AG10803 (cell line): ENCODE data around the gene FRS3.
A peak's percentile ranks its signal among the peaks of the same experiment; 100 is the strongest.

Source experiments
- DNase-seq: peaks from one replicate; pipeline ENCODE4 v3.0.0; 2010; ENCODE audit warnings: low read depth
- H3K4me3 ChIP-seq: 2 replicates; pipeline ENCODE4 v1.5.1; 2011; ENCODE audit warnings: mild to moderate bottlenecking, low read length, control low read depth
- TF ChIP-seq, protein P1 (sequence below): conservative IDR thresholded peaks from 2 replicates; pipeline ENCODE4 v1.5.1; 2011; ENCODE audit warnings: mild to moderate bottlenecking, low read length, control low read depth, inconsistent platforms

FRS3 gene

DNA sequence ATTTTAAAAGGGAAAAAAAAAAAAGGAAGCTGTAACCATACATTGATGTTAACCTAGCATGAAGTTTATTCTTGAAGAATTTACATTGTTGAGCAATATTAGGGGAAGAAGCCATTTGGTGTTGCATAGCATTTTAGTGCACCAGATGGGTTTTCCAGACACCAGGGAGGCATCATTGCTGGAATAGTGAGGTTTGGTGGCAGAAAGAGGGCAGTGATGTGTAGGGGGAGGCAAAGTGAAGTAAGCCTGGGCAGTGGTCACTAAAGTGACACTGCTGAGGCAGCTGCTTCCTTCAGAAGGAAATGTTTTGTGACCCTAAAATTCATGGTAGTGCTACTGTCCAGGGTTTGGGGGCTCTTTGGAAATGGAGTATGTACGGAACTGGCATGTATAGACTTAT, 10.3 kb upstream of the FRS3 start:
- TF ChIP-seq, protein P1, sequence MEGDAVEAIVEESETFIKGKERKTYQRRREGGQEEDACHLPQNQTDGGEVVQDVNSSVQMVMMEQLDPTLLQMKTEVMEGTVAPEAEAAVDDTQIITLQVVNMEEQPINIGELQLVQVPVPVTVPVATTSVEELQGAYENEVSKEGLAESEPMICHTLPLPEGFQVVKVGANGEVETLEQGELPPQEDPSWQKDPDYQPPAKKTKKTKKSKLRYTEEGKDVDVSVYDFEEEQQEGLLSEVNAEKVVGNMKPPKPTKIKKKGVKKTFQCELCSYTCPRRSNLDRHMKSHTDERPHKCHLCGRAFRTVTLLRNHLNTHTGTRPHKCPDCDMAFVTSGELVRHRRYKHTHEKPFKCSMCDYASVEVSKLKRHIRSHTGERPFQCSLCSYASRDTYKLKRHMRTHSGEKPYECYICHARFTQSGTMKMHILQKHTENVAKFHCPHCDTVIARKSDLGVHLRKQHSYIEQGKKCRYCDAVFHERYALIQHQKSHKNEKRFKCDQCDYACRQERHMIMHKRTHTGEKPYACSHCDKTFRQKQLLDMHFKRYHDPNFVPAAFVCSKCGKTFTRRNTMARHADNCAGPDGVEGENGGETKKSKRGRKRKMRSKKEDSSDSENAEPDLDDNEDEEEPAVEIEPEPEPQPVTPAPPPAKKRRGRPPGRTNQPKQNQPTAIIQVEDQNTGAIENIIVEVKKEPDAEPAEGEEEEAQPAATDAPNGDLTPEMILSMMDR: no peak
- no peak overlapping the region for H3K4me3 ChIP-seq
- no peak for DNase-seq

DNA sequence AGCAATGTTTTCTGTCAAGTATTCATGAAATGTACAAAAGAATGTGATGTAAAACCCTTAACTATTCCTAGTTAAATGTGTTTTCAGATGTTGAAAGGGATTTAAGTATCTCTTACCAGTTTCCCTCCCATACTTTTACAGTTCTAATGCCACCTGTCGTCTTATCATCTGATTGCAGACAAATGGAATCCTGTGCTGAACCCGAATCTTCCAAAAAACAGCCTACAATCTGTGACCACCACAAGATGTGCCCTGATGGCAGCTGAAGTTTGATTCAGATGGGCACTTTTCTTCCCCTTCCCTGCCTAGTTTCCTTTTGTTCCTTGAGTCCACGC, 9.7 kb upstream of the FRS3 start:
- H3K4me3 ChIP-seq: no peak overlapping the region
- TF ChIP-seq, protein P1: no peak
- no peak for DNase-seq

DNA sequence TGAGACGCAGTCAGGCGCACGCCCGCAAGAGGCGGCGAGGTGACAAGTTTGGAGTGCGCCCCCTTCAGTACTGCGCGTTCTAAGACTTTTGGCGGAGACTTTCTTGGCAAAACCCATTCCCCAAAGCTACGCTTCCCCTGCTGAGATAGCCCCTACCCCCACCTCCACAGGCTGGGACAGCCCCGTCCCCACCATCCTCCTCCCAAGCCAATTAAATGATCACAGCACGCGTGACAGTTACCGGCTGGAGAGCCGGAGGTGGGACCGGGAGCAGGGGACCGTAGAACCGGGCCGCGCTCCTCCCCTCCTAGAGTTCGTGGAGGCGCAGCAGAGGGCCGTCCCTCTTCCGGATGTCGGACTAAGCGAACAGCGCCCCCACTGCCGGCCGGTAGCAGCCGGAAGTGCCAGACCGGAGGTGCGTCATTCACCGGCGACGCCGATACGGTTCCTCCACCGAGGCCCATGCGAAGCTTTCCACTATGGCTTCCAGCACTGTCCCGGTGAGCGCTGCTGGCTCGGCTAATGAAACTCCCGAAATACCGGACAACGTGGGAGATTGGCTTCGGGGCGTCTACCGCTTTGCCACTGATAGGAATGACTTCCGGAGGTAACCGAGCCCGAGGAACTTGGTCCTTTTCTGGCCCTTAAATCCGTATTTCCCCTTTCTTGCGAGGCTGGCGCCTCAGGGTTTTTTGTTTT, 7.7 kb upstream of the FRS3 start, which contains the start of gene TOMM6:
TSS of gene TOMM6 (plus strand) at position 476 of the 699 bp plus-strand sequence. CDS start at position 480, 4 bp downstream.
- TF ChIP-seq, protein P1: peak; percentile 65
- DNase-seq: peak; percentile 93
- H3K4me3 ChIP-seq: peak within 1 kb of the TSS; percentile 99

DNA sequence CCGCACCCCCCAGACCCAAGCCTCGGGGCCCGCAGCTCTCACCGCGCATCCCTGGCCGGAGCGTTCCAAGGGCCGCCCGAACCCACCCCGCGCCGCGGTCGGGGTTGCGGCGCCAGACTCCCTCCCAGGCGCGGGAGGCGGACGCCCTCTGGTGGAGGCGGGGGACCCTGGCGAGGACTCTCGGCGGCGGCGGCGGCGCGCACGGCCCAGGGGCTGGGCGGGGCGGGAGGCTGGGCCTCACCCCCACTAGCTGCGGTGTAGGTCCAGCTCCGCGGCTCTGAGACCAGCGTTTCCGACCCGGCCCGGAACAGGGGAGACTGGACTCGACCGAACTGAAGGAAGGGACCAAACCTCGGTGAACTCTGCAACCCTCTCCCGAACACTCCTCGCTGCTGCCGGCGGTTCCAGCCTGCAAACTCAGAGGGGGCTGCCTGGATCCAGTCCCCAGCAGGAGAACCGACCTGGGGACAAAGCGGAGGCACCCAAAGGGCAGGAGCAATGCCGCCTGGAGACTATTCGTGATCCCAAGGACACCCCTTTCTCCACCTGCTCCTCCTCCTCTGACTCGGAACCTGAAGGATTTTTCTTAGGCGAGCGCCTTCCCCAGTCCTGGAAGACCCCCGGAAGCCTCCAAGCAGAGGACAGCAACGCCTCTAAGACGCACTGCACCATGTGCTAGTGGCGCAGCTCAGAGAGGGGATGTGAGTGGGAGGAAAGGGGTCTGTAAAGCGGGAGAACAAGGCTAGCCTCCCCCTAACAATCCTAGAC, 6.9 kb upstream of the FRS3 start:
- TF ChIP-seq, protein P1: peak; percentile 41; the same call in 1 of the 2 replicates
- peak overlapping the region; percentile 99 for H3K4me3 ChIP-seq
- DNase-seq: peak; percentile 73

DNA sequence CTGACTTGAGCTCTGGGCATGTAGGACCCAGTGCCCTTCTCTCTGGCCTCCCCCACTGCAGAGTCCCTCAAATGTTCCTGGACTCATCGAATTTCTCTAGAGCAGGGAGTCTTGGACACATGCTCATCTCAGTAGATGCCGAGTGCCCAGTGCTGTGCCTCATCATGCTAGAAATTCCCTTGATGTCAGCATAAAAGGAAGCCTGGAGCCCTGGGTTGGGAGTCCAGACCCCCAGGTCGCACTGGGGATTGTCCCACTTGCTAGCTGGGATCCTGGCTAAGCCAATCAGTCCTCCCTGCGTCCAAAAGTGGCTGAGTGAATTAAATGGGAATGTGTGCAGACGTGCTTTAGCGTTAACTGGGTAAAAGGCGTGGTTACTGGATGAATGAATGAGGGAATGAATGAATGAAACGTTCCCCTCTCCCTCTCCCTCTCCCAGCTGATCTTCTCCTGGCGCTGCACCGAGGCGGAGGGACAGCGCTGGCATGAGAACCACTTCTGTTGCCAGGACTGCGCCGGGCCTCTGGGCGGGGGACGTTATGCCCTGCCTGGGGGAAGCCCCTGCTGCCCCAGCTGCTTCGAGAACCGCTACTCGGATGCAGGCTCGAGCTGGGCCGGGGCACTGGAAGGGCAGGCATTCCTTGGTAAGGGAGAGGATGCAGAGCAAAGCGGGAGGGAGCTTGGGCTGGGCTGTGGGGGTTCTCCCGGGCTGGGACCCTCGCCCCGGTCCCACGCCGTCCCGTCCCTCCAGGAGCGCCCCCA, 6.2 kb upstream of the FRS3 start:
- peak overlapping the region; percentile 62 for H3K4me3 ChIP-seq
- no peak for DNase-seq
- TF ChIP-seq, protein P1: no peak

DNA sequence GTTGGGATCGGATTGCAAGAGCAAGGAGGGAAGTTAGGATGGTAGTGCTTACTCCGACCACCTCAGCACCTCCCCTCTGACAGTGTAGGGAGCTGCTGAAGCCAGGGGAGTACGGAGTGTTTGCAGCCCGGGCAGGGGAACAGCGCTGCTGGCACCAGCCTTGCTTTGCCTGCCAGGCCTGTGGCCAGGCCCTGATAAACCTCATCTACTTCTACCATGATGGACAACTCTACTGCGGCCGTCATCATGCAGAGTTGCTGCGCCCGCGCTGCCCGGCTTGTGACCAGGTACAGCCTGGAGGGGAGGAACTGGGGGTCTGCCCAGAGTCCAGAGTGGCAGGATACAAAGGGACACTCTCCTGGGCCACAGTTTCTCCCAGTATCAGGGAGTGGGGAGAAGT, 5.6 kb upstream of the FRS3 start:
- H3K4me3 ChIP-seq: no peak overlapping the region
- DNase-seq: no peak
- TF ChIP-seq, protein P1: no peak
